H1 (cell line): ENCODE measurements around the gene GJD3. TPM values are rescaled to one million over a fixed set of nuclear protein-coding genes. Genes with fewer than 3 reads are reported as not detected.

ENCODE experiments used
- CTCF ChIA-PET: fragments of 300-600 bp; sonication (Branson Sonifier 250); formaldehyde crosslinking; loops from one replicate; lab custom pipeline; 2021; ENCODE audit not compliant: partially characterized antibody; lab: Charles Lee
- POLR2A ChIA-PET: fragments of 300-600 bp; sonication (Branson Sonifier 250); formaldehyde crosslinking; loops from one replicate; lab custom pipeline; 2021; ENCODE audit warnings: inconsistent platforms; ENCODE audit not compliant: partially characterized antibody; lab: Charles Lee
- DNase-seq, 2 experiments: peaks; one replicate each; pipeline versions ENCODE4 v3.0.0 to v3.0.0-alpha.2; 2010 to 2022; ENCODE audit warnings: low spot score in 2 of 2, low read depth in 1 of 2, mixed read lengths in 1 of 2
- FAIRE-seq: peaks from 2 replicates; lab custom pipeline; 2011; peaks lifted over from hg19 to GRCh38; lab: Jason Lieb, UNC
- H2AFZ ChIP-seq: 2 replicates; pipeline ENCODE4 v1.8.1; 2012; ENCODE audit warnings: low read length, inconsistent platforms
- H2AK5ac ChIP-seq: 2 replicates; pipeline ENCODE4 v1.6.1; 2013; ENCODE audit warnings: low read depth, low read length
- H2BK120ac ChIP-seq: replicated peaks from 2 replicates; pipeline ENCODE3; 2013; ENCODE audit warnings: low read depth, low read length, inconsistent platforms
- H2BK12ac ChIP-seq: 2 replicates; pipeline ENCODE4 v1.6.1; 2013; ENCODE audit warnings: low read depth, low read length
- H2BK15ac ChIP-seq: 2 replicates; pipeline ENCODE4 v1.6.1; 2013; ENCODE audit warnings: low read length
- H2BK20ac ChIP-seq: 2 replicates; pipeline ENCODE4 v1.6.1; 2013; ENCODE audit warnings: low read length
- H2BK5ac ChIP-seq: 2 replicates; pipeline ENCODE4 v1.6.1; 2013; ENCODE audit warnings: low read depth, low read length
- H3K14ac ChIP-seq: 2 replicates; pipeline ENCODE4 v1.6.1; 2013; ENCODE audit warnings: inconsistent platforms; ENCODE audit not compliant: insufficient read length
- H3K18ac ChIP-seq: 2 replicates; pipeline ENCODE4 v1.6.1; 2013; ENCODE audit warnings: low read length; ENCODE audit errors: extremely low read depth
- H3K23ac ChIP-seq: 2 replicates; pipeline ENCODE4 v1.6.1; 2013; ENCODE audit warnings: inconsistent platforms; ENCODE audit not compliant: insufficient read length
- H3K23me2 ChIP-seq: 2 replicates; pipeline ENCODE4 v1.6.1; 2013; ENCODE audit warnings: low read depth, low read length
- H3K27ac ChIP-seq: 2 replicates; pipeline ENCODE4 v1.6.1; 2011; ENCODE audit warnings: low read depth, low read length, inconsistent platforms
- H3K27me3 ChIP-seq, 4 experiments: replicated peaks in 1 of 4; 1 replicate in 1 of 4; 2 replicates in 3 of 4; pipeline versions ENCODE4 v1.6.1 to v1.8.1; 2011 to 2013; ENCODE audit warnings: low read length in 3 of 4, mild to moderate bottlenecking in 3 of 4, inconsistent platforms in 2 of 4, mixed read lengths in 2 of 4, moderate library complexity in 1 of 4; ENCODE audit not compliant: control insufficient read depth in 3 of 4, insufficient read depth in 3 of 4; ENCODE audit errors: extremely low read depth in 1 of 4
- H3K36me3 ChIP-seq, 4 experiments: 2 replicates each; pipeline versions ENCODE4 v1.6.1 to v1.8.1; 2011 to 2013; ENCODE audit warnings: mild to moderate bottlenecking in 4 of 4, low read length in 3 of 4, moderate library complexity in 2 of 4, control low read depth in 1 of 4, inconsistent platforms in 1 of 4; ENCODE audit not compliant: insufficient read depth in 4 of 4, control insufficient read depth in 2 of 4
- H3K4ac ChIP-seq: replicated peaks from 2 replicates; pipeline ENCODE3; 2013; ENCODE audit warnings: low read length, low read depth, mixed read lengths, inconsistent platforms; ENCODE audit not compliant: insufficient read length
- H3K4me1 ChIP-seq, 4 experiments: replicated peaks in 1 of 4; 1 replicate in 1 of 4; 2 replicates in 3 of 4; pipeline versions ENCODE4 v1.6.1 to v1.8.1; 2011 to 2013; ENCODE audit warnings: low read length in 3 of 4, inconsistent platforms in 2 of 4, mixed read lengths in 1 of 4; ENCODE audit not compliant: insufficient read depth in 4 of 4, control insufficient read depth in 3 of 4
- H3K4me2 ChIP-seq, 2 experiments: 2 replicates each; pipeline versions ENCODE4 v1.6.1 to v1.8.1; 2011 to 2013; ENCODE audit warnings: low read depth in 2 of 2, low read length in 2 of 2, control low read depth in 1 of 2, inconsistent platforms in 1 of 2, mild to moderate bottlenecking in 1 of 2; ENCODE audit not compliant: insufficient read depth in 1 of 2
- H3K4me3 ChIP-seq, 4 experiments: fragments of 200-600, 300-600 bp in 1 of 4; sonication (generic), shearing (Covaris generic), sonication (Bioruptor Twin) in 1 of 4; 2 replicates each; pipeline versions ENCODE4 v1.5.1 to v1.8.1; 2011 to 2016; ENCODE audit warnings: low read length in 4 of 4, low read depth in 3 of 4, control low read depth in 2 of 4, inconsistent platforms in 2 of 4, mild to moderate bottlenecking in 2 of 4, mixed read lengths in 1 of 4, moderate library complexity in 1 of 4; ENCODE audit not compliant: insufficient read depth in 2 of 4; ENCODE audit errors: extremely low read depth in 1 of 4
- H3K56ac ChIP-seq: replicated peaks from 2 replicates; pipeline ENCODE3; 2013; ENCODE audit warnings: low read depth, mild to moderate bottlenecking, mixed read lengths, low read length, inconsistent platforms; ENCODE audit not compliant: insufficient read length
- H3K79me1 ChIP-seq: 2 replicates; pipeline ENCODE4 v1.6.1; 2013; ENCODE audit warnings: low read depth, low read length, control low read depth
- H3K79me2 ChIP-seq, 2 experiments: 2 replicates each; pipeline versions ENCODE4 v1.6.1 to v1.8.1; 2012 to 2013; ENCODE audit warnings: low read length in 2 of 2, mild to moderate bottlenecking in 2 of 2, inconsistent platforms in 1 of 2; ENCODE audit not compliant: insufficient read depth in 2 of 2, control insufficient read depth in 1 of 2
- H3K9ac ChIP-seq, 4 experiments: replicated peaks in 1 of 4; 1 replicate in 1 of 4; 2 replicates in 3 of 4; pipeline versions ENCODE4 v1.6.1 to v1.8.1; 2011 to 2013; ENCODE audit warnings: low read depth in 3 of 4, low read length in 3 of 4, control low read depth in 2 of 4, mild to moderate bottlenecking in 2 of 4, moderate library complexity in 2 of 4, inconsistent platforms in 1 of 4; ENCODE audit errors: extremely low read depth in 1 of 4
- H3K9me3 ChIP-seq, 2 experiments: 2 replicates each; pipeline versions ENCODE4 v1.6.1 to v1.8.1; 2012 to 2013; ENCODE audit warnings: mild to moderate bottlenecking in 2 of 2, moderate library complexity in 2 of 2, control low read depth in 1 of 2, inconsistent platforms in 1 of 2, low read depth in 1 of 2, low read length in 1 of 2, mixed read lengths in 1 of 2; ENCODE audit not compliant: insufficient read depth in 2 of 2
- H4K20me1 ChIP-seq, 2 experiments: replicated peaks in 1 of 2; 2 replicates each; pipeline versions ENCODE3 to v1.8.1; 2011 to 2013; ENCODE audit warnings: inconsistent platforms in 2 of 2, low read length in 2 of 2, mild to moderate bottlenecking in 1 of 2; ENCODE audit not compliant: insufficient read depth in 2 of 2, control insufficient read depth in 1 of 2
- H4K5ac ChIP-seq: 2 replicates; pipeline ENCODE4 v1.6.1; 2013; ENCODE audit warnings: low read length, low read depth, mixed read lengths, inconsistent platforms; ENCODE audit not compliant: insufficient read length
- H4K8ac ChIP-seq: 2 replicates; pipeline ENCODE4 v1.8.0; 2013; ENCODE audit warnings: mild to moderate bottlenecking, moderate library complexity, low read length, inconsistent platforms; ENCODE audit not compliant: insufficient read depth; ENCODE audit errors: extremely low read depth
- H4K91ac ChIP-seq: replicated peaks from 2 replicates; pipeline ENCODE3; 2013; ENCODE audit warnings: low read length, mixed read lengths, inconsistent platforms; ENCODE audit not compliant: insufficient read length
- CBX8 ChIP-seq: fragments of 300-800, 300-1000 bp; sonication (generic); IDR thresholded peaks from 2 replicates; pipeline ENCODE4 v1.7.1; 2016; ENCODE audit warnings: low read depth, low read length, borderline replicate concordance
- CHD2 ChIP-seq: IDR thresholded peaks from 2 replicates; pipeline ENCODE4 v1.6.1; 2012; ENCODE audit warnings: low read length, improper control_type of control experiment
- EZH2 ChIP-seq: fragments of 200-600 bp; sonication (generic); IDR thresholded peaks from 2 replicates; pipeline ENCODE4 v1.7.1; 2012; ENCODE audit warnings: low read depth, mild to moderate bottlenecking, moderate library complexity, low read length, inconsistent platforms; ENCODE audit not compliant: severe bottlenecking
- GABPA ChIP-seq: IDR thresholded peaks from 2 replicates; pipeline ENCODE4 v1.6.1; 2011; ENCODE audit warnings: mild to moderate bottlenecking, low read length, moderate library complexity, borderline replicate concordance; ENCODE audit not compliant: insufficient read depth
- GTF2F1 ChIP-seq: IDR thresholded peaks from 2 replicates; pipeline ENCODE4 v1.6.1; 2012; ENCODE audit warnings: low read depth, low read length, improper control_type of control experiment, borderline replicate concordance
- MAFK ChIP-seq: IDR thresholded peaks from 2 replicates; pipeline ENCODE4 v1.6.1; 2012; ENCODE audit warnings: low read depth, mild to moderate bottlenecking, improper control_type of control experiment, low read length
- POLR2AphosphoS5 ChIP-seq: IDR thresholded peaks from 2 replicates; pipeline ENCODE4 v1.6.1; 2011; ENCODE audit warnings: low read depth, low read length
- RBBP5 ChIP-seq: IDR thresholded peaks from 2 replicates; pipeline ENCODE4 v1.7.1; 2012; ENCODE audit warnings: low read depth, mild to moderate bottlenecking, inconsistent platforms, low read length, moderate library complexity, borderline replicate concordance
- RFX5 ChIP-seq: IDR thresholded peaks from 2 replicates; pipeline ENCODE4 v1.6.1; 2011; ENCODE audit warnings: low read depth, low read length, improper control_type of control experiment, borderline replicate concordance
- SUZ12 ChIP-seq: fragments of 200-600 bp; sonication (generic); IDR thresholded peaks from 2 replicates; pipeline ENCODE4 v1.6.1; 2012; ENCODE audit warnings: mild to moderate bottlenecking, inconsistent platforms, low read length, moderate library complexity, mixed read lengths
- TCF12 ChIP-seq: IDR thresholded peaks from 2 replicates; pipeline ENCODE4 v1.6.1; 2011; ENCODE audit warnings: low read depth, mild to moderate bottlenecking, low read length
- WGBS, 2 experiments: shearing (Covaris generic) in 1 of 2; methylation state at CpG; one replicate each; pipeline versions ENCODE4 v1.1.6 to v1.1.7; 2013 to 2015; ENCODE audit warnings: low lambda C conversion rate in 2 of 2, mixed read lengths in 2 of 2, inconsistent platforms in 1 of 2, low coverage in 1 of 2, missing lambda C conversion rate in 1 of 2; ENCODE audit not compliant: insufficient replicate concordance in 2 of 2, insufficient coverage in 1 of 2, insufficient read length in 1 of 2; ENCODE audit errors: extremely low coverage in 1 of 2, missing lambda C conversion rate in 1 of 2; 5-methylcytosine and 5-hydroxymethylcytosine counted together
- polyA plus RNA-seq, 7 experiments: library from polyadenylated mRNA; depleted of rRNA in 3 of 7; stranded (reverse) in 5 of 7; unstranded in 2 of 7; fragments of >200 nt in 5 of 7; fragments of 200-250 nt in 2 of 7; gene quantifications; 1 replicate in 5 of 7; 2 replicates in 1 of 7; 4 replicates in 1 of 7; pipeline versions ENCODE4 v1.2.1 to v1.2.3, GENCODE V29; 2011 to 2013; ENCODE audit warnings: missing spikeins in 2 of 7, mixed read lengths in 2 of 7
- total RNA-seq: library from RNA; stranded (reverse); fragmentation: NEBNext Ultra II Directional; extraction: Animal tissue kit (Norgen Biotek cat#: 25700); gene quantifications from 2 replicates; pipeline ENCODE4 v1.2.1, GENCODE V29; 2021
- TF ChIP-seq, protein P1 (sequence below): IDR thresholded peaks from 2 replicates; pipeline ENCODE4 v1.6.1; 2012; ENCODE audit warnings: inconsistent platforms
- TF ChIP-seq, protein P2 (sequence below): IDR thresholded peaks from 2 replicates; pipeline ENCODE4 v1.6.1; 2011; ENCODE audit warnings: low read depth, mild to moderate bottlenecking, low read length; ENCODE audit not compliant: insufficient read depth

Gene GJD3
- total and polyA plus RNA-seq, 2 of the 8 experiments (the other 6 are each of a cell fraction or from before 2014, with no cell fraction given) = 0.53 to 1.9 TPM

DNA sequence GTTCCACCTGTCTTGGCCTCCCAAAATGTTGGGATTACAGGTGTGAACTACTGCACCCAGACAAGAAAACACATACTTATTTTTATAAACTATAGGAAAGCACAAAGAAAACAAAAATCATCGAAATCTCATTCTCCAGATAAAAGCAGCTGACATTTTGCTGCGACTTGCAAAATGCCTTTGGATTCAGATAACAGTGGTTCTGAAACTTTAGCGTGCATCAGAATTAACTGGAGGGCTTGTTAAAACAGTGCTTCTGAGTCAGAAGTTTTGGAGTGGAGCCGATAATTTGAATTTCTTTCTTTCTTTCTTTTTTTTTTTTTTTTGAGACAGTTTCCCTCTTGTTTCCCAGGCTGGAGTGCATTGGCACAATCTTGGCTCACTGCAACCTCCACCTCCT, 17.7 kb upstream of the GJD3 start:
- Histone ChIP-seq H3K36me3 (peaks cover 0 to under 1% (median 0%) of the 10 kb centered on the region in 4 experiments; a peak in 1 of 8 replicates), H2BK15ac (no peak overlapping the region), H3K56ac (no peak overlapping the region), H2BK120ac (no peak overlapping the region), H3K27ac (no peak overlapping the region), H3K4me2 (no peak overlapping the region), H2AK5ac (no peak overlapping the region), H4K5ac (no peak overlapping the region), H3K27me3 (no peaks in the 10 kb centered on the region), H3K23ac (no peak overlapping the region), H3K4me1 (no peaks in the 10 kb centered on the region), H3K4me3 (no peak overlapping the region), H3K79me1 (no peaks in the 10 kb centered on the region), H2BK12ac (no peak overlapping the region), H4K91ac (no peak overlapping the region), H2BK5ac (no peak overlapping the region), H3K14ac (no peak overlapping the region), H3K23me2 (no peaks in the 10 kb centered on the region), H3K18ac (no peak overlapping the region), H4K8ac (no peak overlapping the region), H4K20me1 (no peaks in the 10 kb centered on the region), H2BK20ac (no peak overlapping the region), H2AFZ (no peak overlapping the region), H3K4ac (no peak overlapping the region), H3K9ac (no peak overlapping the region), H3K9me3 (no peaks in the 10 kb centered on the region), H3K79me2 (no peaks in the 10 kb centered on the region)
- 89% methylated on average over 4 of the region's 4 CpGs; no CpG with 5 or more reads in 1 of the 2 experiments for WGBS, 2 experiments
- DNase-seq = no peak
- FAIRE-seq = no peak
- POLR2A ChIA-PET = interaction anchor here (0.9 to 1.5 kb wide), 2 partner anchors 17 kb away, joined by 4 to 5 read pairs; partner anchors contain the start of gene GJD3
- CTCF ChIA-PET = interaction anchor here (0.8 to 2.3 kb wide), 6 partner anchors 20 to 191 kb away, joined by 3 to 10 read pairs (median 5); no protein-coding TSS in a partner anchor
- TF ChIP-seq, protein P1, sequence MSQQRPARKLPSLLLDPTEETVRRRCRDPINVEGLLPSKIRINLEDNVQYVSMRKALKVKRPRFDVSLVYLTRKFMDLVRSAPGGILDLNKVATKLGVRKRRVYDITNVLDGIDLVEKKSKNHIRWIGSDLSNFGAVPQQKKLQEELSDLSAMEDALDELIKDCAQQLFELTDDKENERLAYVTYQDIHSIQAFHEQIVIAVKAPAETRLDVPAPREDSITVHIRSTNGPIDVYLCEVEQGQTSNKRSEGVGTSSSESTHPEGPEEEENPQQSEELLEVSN = no peak
- no peak for TF ChIP-seq CHD2
- no peak for TF ChIP-seq POLR2AphosphoS5
- TF ChIP-seq MAFK = no peak
- no peak for TF ChIP-seq TCF12
- no peak for TF ChIP-seq EZH2
- no peak for TF ChIP-seq CBX8
- TF ChIP-seq, protein P2, sequence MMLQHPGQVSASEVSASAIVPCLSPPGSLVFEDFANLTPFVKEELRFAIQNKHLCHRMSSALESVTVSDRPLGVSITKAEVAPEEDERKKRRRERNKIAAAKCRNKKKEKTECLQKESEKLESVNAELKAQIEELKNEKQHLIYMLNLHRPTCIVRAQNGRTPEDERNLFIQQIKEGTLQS = no peak
- TF ChIP-seq GTF2F1 = no peak
- no peak for TF ChIP-seq GABPA
- TF ChIP-seq RFX5 = no peak
- no peak for TF ChIP-seq SUZ12
- no peak for TF ChIP-seq RBBP5
